CD14-positive monocyte (primary cell): ENCODE data around the gene FAM222B. TPM values are rescaled to one million over a fixed set of nuclear protein-coding genes. Genes with fewer than 3 reads are reported as not detected.
"Not testable (repeated sequence)": the region's sequence is repeated elsewhere in the genome, so short reads cannot be mapped to it uniquely, and the experiment has no call there.

Experiments used
- DNase-seq, 3 donors: peaks; one replicate each; pipeline ENCODE4 v3.0.0-alpha.2; 2011 to 2022
- H2AFZ ChIP-seq: 2 replicates; pipeline ENCODE4 v1.6.0; 2012; ENCODE audit warnings: mild to moderate bottlenecking, low read depth, low read length, inconsistent platforms; ENCODE audit not compliant: insufficient read depth, poor library complexity, severe bottlenecking
- H3K27ac ChIP-seq, 2 donors: 1 replicate in 1 of 2; 2 replicates in 1 of 2; pipeline ENCODE4 v1.5.1; 2012 to 2013; ENCODE audit warnings: low read length in 2 of 2, control low read depth in 1 of 2, inconsistent platforms in 1 of 2, low read depth in 1 of 2, mild to moderate bottlenecking in 1 of 2
- H3K27me3 ChIP-seq, 2 donors: one replicate each; pipeline versions ENCODE4 v1.6.0 to v1.6.1; 2011 to 2013; ENCODE audit warnings: low read length in 2 of 2; ENCODE audit not compliant: control insufficient read depth in 2 of 2, insufficient read depth in 2 of 2
- H3K36me3 ChIP-seq, 2 donors: replicated peaks in 1 of 2; 1 replicate in 1 of 2; 2 replicates in 1 of 2; pipeline versions ENCODE4 v1.5.1 to v1.6.1; 2012 to 2013; ENCODE audit warnings: low read length in 2 of 2, control low read depth in 1 of 2, inconsistent platforms in 1 of 2, mild to moderate bottlenecking in 1 of 2; ENCODE audit not compliant: insufficient read depth in 2 of 2, control insufficient read depth in 1 of 2
- H3K4me1 ChIP-seq, 2 donors: 1 replicate in 1 of 2; 2 replicates in 1 of 2; pipeline versions ENCODE4 v1.5.1 to v1.6.1; 2012 to 2013; ENCODE audit warnings: low read length in 2 of 2, control low read depth in 1 of 2, inconsistent platforms in 1 of 2, mild to moderate bottlenecking in 1 of 2, moderate library complexity in 1 of 2; ENCODE audit not compliant: insufficient read depth in 2 of 2, control insufficient read depth in 1 of 2
- H3K4me2 ChIP-seq: replicated peaks from 2 replicates; pipeline ENCODE3; 2012; ENCODE audit warnings: low read length, moderate library complexity, mild to moderate bottlenecking; ENCODE audit not compliant: poor library complexity, severe bottlenecking; ENCODE audit errors: extremely low read depth
- H3K4me3 ChIP-seq, 3 experiments: fragments of 200-600 bp in 1 of 3; sonication (generic) in 1 of 3; replicated peaks in 1 of 3; 1 replicate in 2 of 3; 2 replicates in 1 of 3; pipeline ENCODE4 v1.5.1; 2011 to 2013; ENCODE audit warnings: low read length in 3 of 3, mild to moderate bottlenecking in 3 of 3, control low read depth in 2 of 3, low read depth in 2 of 3, inconsistent platforms in 1 of 3, moderate library complexity in 1 of 3
- H3K79me2 ChIP-seq: 2 replicates; pipeline ENCODE4 v1.6.0; 2012; ENCODE audit warnings: mild to moderate bottlenecking, control low read depth, inconsistent platforms, low read length, moderate library complexity; ENCODE audit not compliant: insufficient read depth
- H3K9ac ChIP-seq: 2 replicates; pipeline ENCODE4 v1.6.0; 2017; ENCODE audit warnings: low read length, mild to moderate bottlenecking; ENCODE audit not compliant: insufficient read depth, poor library complexity, severe bottlenecking
- H3K9me3 ChIP-seq, 2 donors: replicated peaks in 1 of 2; 1 replicate in 1 of 2; 2 replicates in 1 of 2; pipeline versions ENCODE4 v1.5.1 to v1.6.1; 2012 to 2013; ENCODE audit warnings: low read length in 2 of 2, control low read depth in 1 of 2; ENCODE audit not compliant: control insufficient read depth in 1 of 2, insufficient read depth in 1 of 2
- H4K20me1 ChIP-seq: 2 replicates; pipeline ENCODE4 v1.6.0; 2012; ENCODE audit warnings: mild to moderate bottlenecking, low read length, control low read depth, moderate library complexity; ENCODE audit not compliant: insufficient read depth
- H3K27ac Mint-ChIP-seq, 7 donors: one replicate each; pipeline ENCODE4 v1.8.0; 2020; ENCODE audit warnings: mild to moderate bottlenecking in 7 of 7, mixed read lengths in 7 of 7, moderate library complexity in 6 of 7, inconsistent platforms in 2 of 7
- H3K27me3 Mint-ChIP-seq, 3 donors: one replicate each; pipeline ENCODE4 v1.8.0; 2021 to 2022; ENCODE audit warnings: low read depth in 3 of 3, mild to moderate bottlenecking in 3 of 3, mixed read lengths in 3 of 3, moderate library complexity in 3 of 3, inconsistent platforms in 1 of 3
- H3K36me3 Mint-ChIP-seq, 2 donors: one replicate each; pipeline ENCODE4 v1.8.0; 2020; ENCODE audit warnings: mixed read lengths in 2 of 2, inconsistent platforms in 1 of 2, mild to moderate bottlenecking in 1 of 2
- H3K4me1 Mint-ChIP-seq: one replicate; pipeline ENCODE4 v1.8.0; 2020; ENCODE audit warnings: mild to moderate bottlenecking, mixed read lengths
- H3K4me3 Mint-ChIP-seq, 2 donors: one replicate each; pipeline ENCODE4 v1.8.0; 2020; ENCODE audit warnings: mild to moderate bottlenecking in 2 of 2, mixed read lengths in 2 of 2, moderate library complexity in 1 of 2
- H3K9me3 Mint-ChIP-seq, 7 donors: one replicate each; pipeline ENCODE4 v1.8.0; 2020 to 2022; ENCODE audit warnings: mixed read lengths in 7 of 7, mild to moderate bottlenecking in 6 of 7, moderate library complexity in 6 of 7, inconsistent platforms in 2 of 7
- WGBS: methylation state at CpG from one replicate; pipeline ENCODE4 v1.1.5; 2013; ENCODE audit warnings: missing lambda C conversion rate; ENCODE audit not compliant: insufficient coverage; 5-methylcytosine and 5-hydroxymethylcytosine counted together
- intact Hi-C, 2 donors: fragments of 100-400 bp; cut with micrococcal nuclease; formaldehyde crosslinking; loops; one replicate each; pipeline versions ENCODE4 v1.15.0 to v1.15.1; 2023
- polyA plus RNA-seq, 3 donors: library from polyadenylated mRNA; depleted of rRNA in 1 of 3; unstranded in 2 of 3; stranded (reverse) in 1 of 3; fragments of 300-500 nt in 2 of 3; fragments of >200 nt in 1 of 3; fragmentation: Illumina TruSeq in 2 of 3; gene quantifications; 1 replicate in 2 of 3; 2 replicates in 1 of 3; pipeline ENCODE4 v1.2.3, GENCODE V29; 2012 to 2021
- TF ChIP-seq, protein P1 (sequence below): fragments of 200-600 bp; IDR thresholded peaks from one replicate; pipeline ENCODE4 v1.8.0; 2022; ENCODE audit warnings: antibody characterized with exemption, mild to moderate bottlenecking

The FAM222B gene
- polyA plus RNA-seq, 3 donors: 1.5 to 8.6 (median 1.9) TPM

- no peak overlapping the region for H3K4me3 ChIP-seq
- H3K9me3 Mint-ChIP-seq: peaks cover 0 to 3% (median 0%) of the 10 kb centered on the region in 7 donors
- no peak overlapping the region for H3K27ac ChIP-seq
- no peak for DNase-seq
- peaks cover 6 to 21% (median 8%) of the 10 kb centered on the region in 3 donors for H3K27me3 Mint-ChIP-seq
- no peak overlapping the region for H3K9ac ChIP-seq
- H3K4me1 Mint-ChIP-seq: peaks cover 19% of the 10 kb centered on the region
- no peaks in the 10 kb centered on the region for H3K9me3 ChIP-seq
- 94% methylated on average over 18 of the region's 22 CpGs for WGBS
- H3K79me2 ChIP-seq: no peaks in the 10 kb centered on the region
- H3K36me3 Mint-ChIP-seq: peaks cover 15 to 16% of the 10 kb centered on the region in 2 donors
- no peaks in the 10 kb centered on the region for H4K20me1 ChIP-seq
- H3K4me1 ChIP-seq: peaks cover 24 to 26% of the 10 kb centered on the region in 2 donors
- H3K27me3 ChIP-seq: no peaks in the 10 kb centered on the region
- no peaks in the 10 kb centered on the region for H3K36me3 ChIP-seq
- H3K4me3 Mint-ChIP-seq: no peak overlapping the region
- no peak overlapping the region for H3K4me2 ChIP-seq
- no peak overlapping the region for H2AFZ ChIP-seq
- TF ChIP-seq, protein P1, sequence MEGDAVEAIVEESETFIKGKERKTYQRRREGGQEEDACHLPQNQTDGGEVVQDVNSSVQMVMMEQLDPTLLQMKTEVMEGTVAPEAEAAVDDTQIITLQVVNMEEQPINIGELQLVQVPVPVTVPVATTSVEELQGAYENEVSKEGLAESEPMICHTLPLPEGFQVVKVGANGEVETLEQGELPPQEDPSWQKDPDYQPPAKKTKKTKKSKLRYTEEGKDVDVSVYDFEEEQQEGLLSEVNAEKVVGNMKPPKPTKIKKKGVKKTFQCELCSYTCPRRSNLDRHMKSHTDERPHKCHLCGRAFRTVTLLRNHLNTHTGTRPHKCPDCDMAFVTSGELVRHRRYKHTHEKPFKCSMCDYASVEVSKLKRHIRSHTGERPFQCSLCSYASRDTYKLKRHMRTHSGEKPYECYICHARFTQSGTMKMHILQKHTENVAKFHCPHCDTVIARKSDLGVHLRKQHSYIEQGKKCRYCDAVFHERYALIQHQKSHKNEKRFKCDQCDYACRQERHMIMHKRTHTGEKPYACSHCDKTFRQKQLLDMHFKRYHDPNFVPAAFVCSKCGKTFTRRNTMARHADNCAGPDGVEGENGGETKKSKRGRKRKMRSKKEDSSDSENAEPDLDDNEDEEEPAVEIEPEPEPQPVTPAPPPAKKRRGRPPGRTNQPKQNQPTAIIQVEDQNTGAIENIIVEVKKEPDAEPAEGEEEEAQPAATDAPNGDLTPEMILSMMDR: no peak
- H3K27ac Mint-ChIP-seq: no peak overlapping the region
- intact Hi-C loops: no loop called here
Observed at GRCh38 chr17:28737770-28738679, 104.6 kb downstream of the FAM222B start.

DNA sequence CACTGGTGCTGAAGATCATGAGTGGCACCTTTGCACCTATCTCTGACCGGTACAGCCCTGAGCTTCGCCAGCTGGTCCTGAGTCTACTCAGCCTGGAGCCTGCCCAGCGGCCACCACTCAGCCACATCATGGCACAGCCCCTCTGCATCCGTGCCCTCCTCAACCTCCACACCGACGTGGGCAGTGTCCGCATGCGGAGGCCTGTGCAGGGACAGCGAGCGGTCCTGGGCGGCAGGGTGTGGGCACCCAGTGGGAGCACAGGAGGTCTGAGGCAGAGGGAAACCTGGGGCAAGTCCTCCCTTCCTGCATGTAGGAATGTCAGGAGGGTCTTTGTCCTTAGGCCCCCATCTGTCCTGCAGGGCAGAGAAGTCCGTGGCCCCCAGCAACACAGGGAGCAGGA lies 105.3 kb downstream of the FAM222B start:
- peaks cover 15 to 16% of the 10 kb centered on the region in 2 donors for H3K36me3 Mint-ChIP-seq
- no peaks in the 10 kb centered on the region for H3K79me2 ChIP-seq
- no peak overlapping the region for H3K27ac Mint-ChIP-seq
- no peak overlapping the region for H2AFZ ChIP-seq
- H3K4me2 ChIP-seq: no peak overlapping the region
- H3K9me3 ChIP-seq: no peaks in the 10 kb centered on the region
- H3K4me1 Mint-ChIP-seq: peaks cover 18% of the 10 kb centered on the region
- no peak overlapping the region for H3K9ac ChIP-seq
- H3K27me3 Mint-ChIP-seq: peaks cover 6 to 18% (median 8%) of the 10 kb centered on the region in 3 donors
- no peak overlapping the region for H3K4me3 ChIP-seq
- peaks cover 17 to 19% of the 10 kb centered on the region in 2 donors for H3K4me1 ChIP-seq
- H3K9me3 Mint-ChIP-seq: peaks cover 0 to 3% (median 0%) of the 10 kb centered on the region in 7 donors
- no peak for DNase-seq
- TF ChIP-seq, protein P1: no peak
- H3K4me3 Mint-ChIP-seq: no peak overlapping the region
- no peaks in the 10 kb centered on the region for H3K27me3 ChIP-seq
- H4K20me1 ChIP-seq: no peaks in the 10 kb centered on the region
- intact Hi-C loops: no loop called here
- H3K27ac ChIP-seq: no peak overlapping the region
- WGBS: 97% methylated on average over 12 of the region's 12 CpGs
- no peaks in the 10 kb centered on the region for H3K36me3 ChIP-seq

GRCh38 chr17:28735913-28736769 lies 106.4 kb downstream of the FAM222B start:
- H3K9me3 Mint-ChIP-seq, H3K27me3 ChIP-seq, H3K4me3 ChIP-seq, H2AFZ ChIP-seq, H3K4me3 Mint-ChIP-seq, H3K4me1 ChIP-seq, H3K4me1 Mint-ChIP-seq, H3K79me2 ChIP-seq, H3K9ac ChIP-seq, DNase-seq, H3K36me3 ChIP-seq, H4K20me1 ChIP-seq, intact Hi-C loops, H3K9me3 ChIP-seq, H3K27ac ChIP-seq, H3K4me2 ChIP-seq, H3K27ac Mint-ChIP-seq: not testable (repeated sequence)
- WGBS: no CpG with 5 or more reads among the region's 8 CpGs
- H3K27me3 Mint-ChIP-seq: peaks cover 6 to 14% (median 8%) of the 10 kb centered on the region in 3 donors
- peaks cover 15 to 16% of the 10 kb centered on the region in 2 donors for H3K36me3 Mint-ChIP-seq
